DOHH2 (cell line): ENCODE measurements around the gene EFNA5.

Source experiments
- CTCF ChIP-seq: fragments of 200-600 bp; sonication (generic); IDR thresholded peaks from one replicate; pipeline ENCODE4 v1.5.1; 2014; ENCODE audit warnings: antibody characterized with exemption, mild to moderate bottlenecking, low read depth, low read length; ENCODE audit not compliant: poor library complexity, severe bottlenecking
- EZH2phosphoT487 ChIP-seq: fragments of 200-600 bp; sonication (generic); IDR thresholded peaks from 2 replicates; pipeline ENCODE4 v1.6.1; 2017; ENCODE audit warnings: borderline replicate concordance, mild to moderate bottlenecking, antibody characterized with exemption, low read length, moderate library complexity, mixed read lengths

DNA sequence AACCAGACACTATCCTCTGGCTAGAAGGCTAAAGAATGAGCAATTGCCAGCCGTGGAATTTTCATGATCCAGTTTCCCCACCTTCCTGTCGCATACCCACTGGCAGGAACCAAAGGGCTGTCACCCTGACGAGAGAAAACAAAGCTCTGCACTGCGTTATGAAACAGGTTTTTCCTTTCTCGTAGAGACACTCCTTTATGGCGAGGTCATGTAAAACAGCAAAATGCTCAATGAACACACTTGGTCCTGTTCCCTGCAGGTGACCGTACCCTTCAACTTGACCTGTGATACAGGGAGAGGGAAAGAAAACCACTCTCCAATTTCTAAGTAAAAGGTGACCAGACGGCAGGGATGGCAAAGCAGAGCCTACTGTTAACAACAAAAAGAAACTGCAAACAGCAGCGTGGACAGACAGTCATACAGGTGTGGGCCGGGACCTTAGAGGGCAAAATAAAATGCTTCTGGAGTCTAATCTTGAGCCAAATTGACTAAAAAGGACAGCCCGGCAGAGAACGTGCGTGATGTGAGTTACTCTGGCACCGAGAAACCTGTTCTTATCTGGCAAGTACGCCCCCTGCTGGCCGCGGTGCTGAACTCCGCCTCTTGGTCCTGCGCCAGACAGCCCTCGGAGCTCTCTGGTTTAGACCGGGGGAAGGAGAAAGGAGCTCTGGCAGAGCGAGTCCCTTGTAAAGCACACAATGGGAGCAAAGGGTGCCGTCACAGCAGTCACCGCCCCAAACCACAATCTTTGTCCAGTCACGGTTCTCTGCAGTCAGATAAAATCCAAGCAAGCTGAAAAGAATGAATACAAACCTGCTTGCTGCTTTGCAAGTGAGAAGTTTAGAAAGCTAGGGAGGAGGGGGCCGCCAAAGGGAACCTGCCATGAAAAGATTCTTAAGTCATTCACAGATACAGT lies 98.9 kb downstream of the EFNA5 start:
- peak; percentile 94 for TF ChIP-seq CTCF
- no peak for TF ChIP-seq EZH2phosphoT487
